Keratinocyte (primary cell): ENCODE results near the gene BRD3OS.

ENCODE experiments used
- CTCF ChIP-seq, 3 experiments: IDR thresholded peaks in 1 of 3; conservative IDR thresholded peaks in 1 of 3; optimal IDR thresholded peaks in 1 of 3; 2 replicates in 2 of 3; 3 replicates in 1 of 3; pipeline versions ENCODE3 to v1.5.1; 2011; ENCODE audit warnings: low read length in 3 of 3, mild to moderate bottlenecking in 3 of 3, moderate library complexity in 2 of 3, control low read depth in 1 of 3, inconsistent platforms in 1 of 3; ENCODE audit not compliant: insufficient read depth in 2 of 3; ENCODE audit errors: extremely low read depth in 1 of 3
- EZH2 ChIP-seq: IDR thresholded peaks from one replicate; pipeline ENCODE4 v1.6.1; 2012; ENCODE audit warnings: inconsistent platforms, mild to moderate bottlenecking, low read length, moderate library complexity

- TF ChIP-seq EZH2 (no peak), CTCF (optimal IDR thresholded peaks at IDR 0.05 in 1 of 3, IDR thresholded peaks at IDR 0.05 in 1 of 3, conservative IDR thresholded peaks at IDR 0.05 in 1 of 3; ENCODE audit: extremely low read depth in 1 of 3, insufficient read depth in 2 of 3, low read length in 3 of 3) (no peak)
Observed at GRCh38 chr9:134003237-134003636, 22.0 kb upstream of the BRD3OS start.
